GM12801 (cell line): Measurements from ENCODE around the gene CLEC2B.

ENCODE experiments used
- TF ChIP-seq, protein P1 (sequence below): IDR thresholded peaks from one replicate; pipeline ENCODE4 v1.5.1; 2011; ENCODE audit warnings: control low read depth; ENCODE audit not compliant: insufficient read length; ENCODE audit errors: extremely low read depth

Gene CLEC2B

GRCh38 chr12:9881988-9882387 lies 12.8 kb upstream of the CLEC2B start:
- TF ChIP-seq, protein P1, sequence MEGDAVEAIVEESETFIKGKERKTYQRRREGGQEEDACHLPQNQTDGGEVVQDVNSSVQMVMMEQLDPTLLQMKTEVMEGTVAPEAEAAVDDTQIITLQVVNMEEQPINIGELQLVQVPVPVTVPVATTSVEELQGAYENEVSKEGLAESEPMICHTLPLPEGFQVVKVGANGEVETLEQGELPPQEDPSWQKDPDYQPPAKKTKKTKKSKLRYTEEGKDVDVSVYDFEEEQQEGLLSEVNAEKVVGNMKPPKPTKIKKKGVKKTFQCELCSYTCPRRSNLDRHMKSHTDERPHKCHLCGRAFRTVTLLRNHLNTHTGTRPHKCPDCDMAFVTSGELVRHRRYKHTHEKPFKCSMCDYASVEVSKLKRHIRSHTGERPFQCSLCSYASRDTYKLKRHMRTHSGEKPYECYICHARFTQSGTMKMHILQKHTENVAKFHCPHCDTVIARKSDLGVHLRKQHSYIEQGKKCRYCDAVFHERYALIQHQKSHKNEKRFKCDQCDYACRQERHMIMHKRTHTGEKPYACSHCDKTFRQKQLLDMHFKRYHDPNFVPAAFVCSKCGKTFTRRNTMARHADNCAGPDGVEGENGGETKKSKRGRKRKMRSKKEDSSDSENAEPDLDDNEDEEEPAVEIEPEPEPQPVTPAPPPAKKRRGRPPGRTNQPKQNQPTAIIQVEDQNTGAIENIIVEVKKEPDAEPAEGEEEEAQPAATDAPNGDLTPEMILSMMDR = no peak

- TF ChIP-seq, protein P1 = no peak
Observed at GRCh38 chr12:9881246-9881645, 12.1 kb upstream of the CLEC2B start, which contains the start of gene KLRF2. TSS of gene KLRF2 (plus strand) at chr12:9881489. CDS start at chr12:9881596, 107 bp downstream.

DNA sequence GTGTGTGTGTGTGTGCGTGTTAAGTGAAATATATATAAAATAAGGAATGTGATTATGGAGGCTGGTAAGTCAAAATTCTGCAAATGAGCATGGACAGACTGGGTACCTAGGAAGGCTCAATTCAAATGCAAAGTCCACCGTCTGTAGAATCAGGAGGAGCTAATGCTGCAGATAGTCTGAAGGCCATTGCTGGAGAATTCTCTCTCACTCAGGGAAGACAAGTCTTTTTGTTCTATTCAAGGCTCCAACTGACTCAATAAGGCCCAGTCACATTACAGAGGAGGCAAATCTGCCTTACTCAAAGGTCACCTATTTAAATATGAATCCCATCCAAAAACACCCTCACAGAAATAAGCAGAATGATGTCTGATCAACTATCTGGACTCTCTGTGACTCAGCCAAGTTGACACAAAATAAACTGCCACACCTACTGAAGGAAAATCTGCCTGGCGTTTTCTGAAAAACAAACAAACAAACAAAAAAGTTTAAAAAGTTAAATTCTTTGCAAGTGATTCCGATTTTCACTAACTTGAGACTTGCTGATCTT lies 11.5 kb upstream of the CLEC2B start:
- TF ChIP-seq, protein P1 = no peak

- TF ChIP-seq, protein P1 = no peak
Observed at GRCh38 chr12:9872742-9873141, 3.6 kb upstream of the CLEC2B start.

DNA sequence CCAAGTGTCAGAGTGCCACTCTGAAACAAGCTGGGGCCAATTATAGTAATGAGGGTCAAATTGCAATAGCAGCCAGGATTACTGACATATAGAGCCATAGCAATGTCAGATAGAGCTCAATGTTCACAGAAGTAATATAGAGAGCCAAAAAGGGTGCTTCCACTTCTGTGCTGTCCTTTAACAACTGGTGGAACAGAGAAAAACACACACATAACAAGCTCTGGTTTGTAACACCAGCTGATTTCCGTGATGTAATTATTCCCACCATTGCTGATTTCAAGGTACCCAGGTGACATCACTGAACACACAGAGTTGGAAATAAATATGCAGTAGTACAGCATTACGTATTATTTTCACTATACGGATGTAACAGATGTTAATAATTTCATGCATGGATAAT lies 3.0 kb upstream of the CLEC2B start:
- TF ChIP-seq, protein P1 = no peak

DNA sequence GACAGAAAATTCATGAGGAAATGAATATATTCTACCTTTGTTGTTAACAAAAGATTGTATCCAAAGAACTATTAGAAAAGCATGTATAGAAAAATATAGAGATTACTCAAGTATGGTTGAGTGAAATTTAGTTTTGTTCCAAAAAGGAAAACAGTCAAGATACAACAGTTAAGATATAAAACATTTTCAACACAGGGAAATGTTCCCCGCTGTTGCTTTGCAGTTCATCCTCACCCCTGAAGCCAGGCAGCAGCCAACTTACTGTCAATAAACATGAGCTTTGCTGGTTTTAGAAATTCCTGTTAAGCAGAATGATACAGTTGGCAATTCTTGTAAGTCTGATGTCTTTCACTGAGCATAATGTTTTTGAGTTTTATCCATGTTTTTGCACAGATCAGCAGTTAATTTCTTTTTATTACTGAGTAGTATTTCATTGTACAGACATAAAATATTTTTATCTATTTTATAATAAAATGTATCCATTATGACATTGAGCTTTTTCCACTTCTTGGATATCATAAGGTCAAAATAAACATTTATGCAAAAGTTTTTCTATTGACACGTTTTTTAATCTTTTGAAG lies 1.2 kb upstream of the CLEC2B start:
- TF ChIP-seq, protein P1 = no peak

DNA sequence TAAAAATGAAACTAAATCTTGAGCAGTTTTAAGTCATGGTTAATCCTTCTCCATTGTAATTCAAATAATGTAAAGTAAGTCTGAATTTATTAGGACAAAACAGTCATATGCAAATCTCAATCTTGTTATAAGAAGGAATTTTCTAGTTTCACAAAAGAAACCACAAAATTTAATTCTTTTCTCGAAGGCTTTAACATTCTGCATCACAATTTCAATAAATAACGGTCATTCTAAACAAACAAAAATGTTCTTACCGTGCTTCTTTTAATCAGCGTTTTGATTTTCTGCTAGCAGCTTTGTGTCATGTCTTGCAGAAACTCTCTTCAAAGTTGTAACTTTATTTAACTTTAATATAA lies 225 bp downstream of the CLEC2B start:
- TF ChIP-seq, protein P1 = no peak
